Bone marrow (tissue), 2 donors: ENCODE measurements around the gene KPNB1.

ENCODE experiments used
- DNase-seq, 2 donors: peaks; one replicate each; lab custom pipeline; 2025; lab: John Stamatoyannopoulos, UW

KPNB1 gene

DNA sequence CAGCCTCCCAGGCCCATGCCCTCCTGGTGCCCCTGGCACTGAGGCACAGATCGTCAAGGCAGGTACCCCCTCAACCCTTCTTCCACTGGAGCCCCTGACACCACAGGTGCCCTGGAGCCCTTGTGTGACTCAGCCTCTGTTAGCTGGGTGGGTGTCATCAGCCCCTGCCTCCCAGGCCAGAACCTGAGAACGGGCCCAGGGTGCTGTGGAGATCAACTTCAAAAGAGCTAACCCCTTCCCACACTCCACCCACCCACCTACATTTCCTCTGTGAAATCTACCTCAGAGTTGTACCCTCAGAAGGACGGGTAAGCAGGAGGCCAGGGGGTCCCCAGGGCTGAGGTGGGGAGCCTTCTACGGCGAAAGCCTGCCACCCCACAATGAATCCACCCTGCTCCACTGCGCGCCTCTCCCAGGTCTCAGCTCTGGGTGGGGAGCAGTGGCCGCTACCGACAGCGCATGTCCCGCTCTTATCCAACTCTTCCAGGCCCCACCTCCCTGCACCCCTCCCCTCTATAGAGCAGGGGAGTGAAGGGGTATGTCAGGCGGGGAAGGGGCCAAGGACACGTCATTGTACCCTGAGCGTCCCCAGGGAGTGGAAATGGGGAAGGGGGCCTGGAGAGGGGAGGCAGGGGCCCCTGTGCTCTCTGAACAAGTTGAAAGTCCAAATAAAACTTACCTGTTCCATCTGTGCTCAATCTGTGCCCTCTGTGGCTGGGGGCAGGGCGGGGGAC, 61.8 kb downstream of the KPNB1 start:
- no peak for DNase-seq

DNA sequence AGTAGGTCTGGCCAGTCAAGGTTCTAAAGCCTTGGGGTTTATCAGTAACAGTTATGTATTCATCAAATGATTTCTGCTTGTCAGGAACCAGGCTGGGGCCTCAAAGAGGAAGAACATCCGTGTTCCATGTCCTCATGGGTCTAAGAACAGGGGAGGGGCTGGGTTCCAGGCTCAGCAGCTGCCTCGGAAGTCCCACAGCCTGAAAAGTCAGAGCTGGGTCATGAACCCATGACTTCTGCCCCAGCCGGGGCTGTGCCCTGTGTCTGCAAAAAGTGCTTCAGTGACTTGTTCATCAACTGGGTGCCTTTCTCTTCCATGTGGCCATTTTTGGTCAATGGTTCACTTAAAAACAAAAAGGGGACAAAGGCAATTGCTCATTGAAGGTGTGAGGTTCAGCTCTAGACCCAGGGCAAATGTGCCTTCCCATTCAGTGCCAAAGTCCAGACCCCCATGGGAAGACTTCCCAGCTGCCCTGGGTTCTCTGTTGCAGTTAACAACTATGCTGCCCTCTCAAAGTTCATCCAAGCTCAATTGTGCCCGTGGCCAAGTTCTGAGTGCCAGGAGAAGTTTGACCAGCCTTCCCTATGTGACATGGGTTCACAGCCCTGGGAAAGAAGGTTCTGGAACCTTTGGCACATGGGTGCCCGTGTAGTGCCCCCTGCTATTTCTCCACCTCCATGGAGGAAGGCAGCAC, 62.8 kb downstream of the KPNB1 start:
- peak in 1 of 2 donors; percentile 51 for DNase-seq

DNA sequence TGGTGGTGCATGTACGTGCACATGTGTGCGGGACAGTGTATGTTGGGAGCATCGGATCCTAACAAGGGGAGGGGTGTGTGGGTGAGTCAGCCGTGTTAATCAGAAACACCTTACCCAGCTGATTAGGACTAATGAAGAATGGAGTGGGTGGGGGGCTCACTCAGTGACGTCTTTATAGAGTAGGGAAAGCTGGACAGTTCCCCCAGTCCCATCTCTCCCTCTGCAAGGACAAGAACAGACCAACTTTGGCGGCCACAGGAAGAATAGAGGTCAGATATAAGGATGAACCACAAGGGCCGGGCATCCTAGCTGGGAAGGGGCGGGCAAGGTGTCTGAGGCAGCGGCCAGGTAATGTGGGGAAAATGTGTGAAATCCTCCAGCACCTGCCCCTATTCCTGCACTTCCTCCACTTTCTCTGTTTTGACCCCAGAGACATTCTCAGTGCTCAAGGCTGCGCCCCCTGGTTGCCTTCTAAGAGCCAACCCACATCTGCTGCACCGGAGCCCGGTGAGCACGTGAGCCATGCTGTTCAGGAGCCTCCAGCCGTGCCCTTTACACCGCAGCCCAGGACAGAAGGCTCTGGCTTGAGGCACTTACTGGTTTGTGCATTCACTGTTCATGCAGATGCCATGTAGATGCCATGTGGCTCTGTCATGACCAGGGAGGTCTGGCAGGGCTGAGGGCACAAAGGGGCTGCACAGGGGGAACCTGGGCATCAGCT, 64.4 kb downstream of the KPNB1 start:
- no peak for DNase-seq

DNA sequence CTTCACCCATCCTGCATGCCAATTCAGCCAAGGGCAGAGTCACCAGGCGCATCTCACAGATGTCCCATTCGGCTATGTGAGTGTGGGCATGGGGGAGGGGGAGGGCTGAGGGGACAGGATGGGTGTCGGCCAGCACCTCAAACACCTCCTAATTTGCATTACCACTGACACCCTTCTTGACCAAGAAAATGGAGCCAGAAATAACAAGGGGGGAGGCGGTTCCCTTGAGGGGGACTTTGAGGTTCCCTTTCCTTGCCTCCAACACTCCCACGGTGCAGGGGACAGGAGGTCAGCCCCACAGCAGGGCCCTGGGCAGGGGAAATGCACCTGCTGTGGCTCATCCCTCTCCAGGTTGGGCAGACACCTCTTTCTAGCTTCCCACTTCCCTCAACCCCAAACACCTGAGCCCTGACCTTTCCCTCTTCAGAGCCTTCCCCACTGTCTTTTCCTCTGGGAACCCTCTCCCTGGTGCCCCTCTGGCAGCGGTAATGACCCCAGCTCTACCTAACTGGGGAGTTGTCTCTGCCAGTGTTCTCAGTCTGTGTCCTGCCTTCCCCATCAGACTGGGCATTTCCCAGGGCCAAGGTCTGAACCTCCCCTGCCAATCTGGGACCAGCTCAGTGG, 65.2 kb downstream of the KPNB1 start:
- DNase-seq, result no peak

DNA sequence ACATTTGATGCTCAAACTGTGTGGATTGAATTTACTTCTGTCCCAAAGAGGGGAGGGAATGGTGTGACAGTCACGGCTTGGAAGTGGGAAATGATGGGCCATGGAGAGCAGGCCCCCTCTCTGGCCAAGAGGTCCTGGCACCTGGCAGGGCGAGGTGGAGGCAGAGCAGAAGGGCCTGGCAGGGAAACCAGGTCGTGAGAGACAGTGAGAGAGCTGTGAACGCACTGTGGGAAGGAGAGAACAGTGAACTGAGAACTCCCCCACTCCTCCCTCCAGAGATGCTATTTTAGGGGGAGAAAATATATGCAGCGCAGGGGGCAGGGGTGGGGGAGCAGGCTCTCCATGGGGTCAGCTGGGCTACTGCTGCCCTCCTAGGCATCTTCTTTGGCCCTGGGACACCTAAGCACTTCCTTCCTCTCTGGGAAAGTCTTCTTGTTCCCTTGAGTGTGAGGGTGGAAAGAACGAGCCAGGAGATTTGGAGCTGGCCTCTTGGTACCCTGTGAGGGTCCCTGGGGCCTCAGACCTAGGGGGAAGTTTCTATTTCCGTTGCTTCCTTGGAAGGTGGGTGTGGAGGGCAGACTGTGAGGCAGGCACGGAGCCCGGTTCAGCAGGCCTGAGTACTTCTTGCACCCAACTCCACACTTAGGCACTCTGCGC, 66.1 kb downstream of the KPNB1 start:
- DNase-seq, result no peak

DNA sequence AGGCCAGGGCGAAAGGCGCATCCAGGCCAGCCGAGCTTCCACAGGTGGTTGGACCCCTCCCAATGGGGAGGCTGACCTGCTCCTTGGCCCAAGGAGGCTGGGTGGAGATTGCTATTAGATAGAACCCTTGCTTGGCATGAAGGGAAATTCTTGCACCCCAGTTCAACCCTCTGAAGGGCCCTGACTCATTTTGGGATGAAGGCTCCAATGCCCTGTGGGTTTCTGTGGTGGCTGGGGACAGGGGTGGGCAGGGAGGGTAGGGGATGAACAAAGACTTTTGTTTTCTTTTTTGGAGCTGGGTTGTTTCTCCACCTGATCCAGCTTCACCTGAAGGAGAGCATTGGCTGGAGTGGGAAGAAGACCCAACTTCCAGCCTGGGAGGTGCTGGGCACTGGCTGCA, 66.7 kb downstream of the KPNB1 start:
- DNase-seq, result no peak

DNA sequence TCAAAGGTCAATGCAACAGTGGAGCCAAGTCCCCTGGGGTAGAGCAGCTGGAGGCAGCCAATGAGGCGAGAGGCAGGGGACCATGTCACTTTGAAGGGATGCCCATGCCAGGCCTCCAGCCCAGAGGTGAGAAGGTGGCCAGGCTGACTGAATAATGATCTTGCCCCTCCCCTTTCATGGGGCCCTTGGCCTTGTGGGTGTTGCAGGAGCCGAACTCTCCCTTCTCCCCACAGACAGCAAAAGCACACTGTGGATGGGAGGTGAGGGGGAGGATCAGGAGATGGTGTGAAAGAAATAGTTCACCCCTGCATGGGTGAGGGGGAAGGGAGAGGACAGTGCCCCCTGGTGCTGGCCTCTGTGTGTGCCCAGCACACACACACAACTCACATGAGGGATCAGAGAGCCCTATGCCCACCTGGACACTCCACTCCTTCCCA, 67.6 kb downstream of the KPNB1 start:
- no peak for DNase-seq

DNA sequence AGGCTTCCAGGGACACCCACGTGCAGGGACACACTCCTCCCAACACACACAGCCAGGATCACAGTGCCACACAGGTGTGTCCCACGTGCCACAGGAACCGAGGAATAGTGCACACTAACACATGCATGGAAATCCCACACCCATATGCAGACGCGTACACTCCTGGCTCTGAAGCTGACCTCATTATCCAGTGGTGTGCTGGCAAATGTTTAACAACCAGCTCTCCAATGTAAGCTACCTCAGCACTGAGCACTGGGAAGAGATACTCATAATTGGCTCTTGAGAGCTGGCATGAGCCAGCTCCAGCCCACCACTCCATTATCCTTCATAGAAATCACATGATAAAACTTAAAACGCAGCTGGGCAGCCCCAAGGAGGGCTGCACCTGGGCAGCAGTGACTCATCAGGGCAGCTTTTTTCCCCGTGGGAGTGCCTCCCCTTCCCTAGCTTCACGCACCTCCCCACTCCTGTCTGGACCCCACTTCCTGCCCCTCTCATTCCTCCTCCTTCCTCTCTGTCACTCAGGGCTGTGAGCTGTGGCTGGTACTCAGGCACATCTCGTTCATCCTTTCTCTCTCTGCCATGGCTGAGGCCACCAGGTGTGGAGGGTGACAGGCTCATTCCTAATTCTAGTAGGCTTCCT, 68.4 kb downstream of the KPNB1 start:
- no peak for DNase-seq

DNA sequence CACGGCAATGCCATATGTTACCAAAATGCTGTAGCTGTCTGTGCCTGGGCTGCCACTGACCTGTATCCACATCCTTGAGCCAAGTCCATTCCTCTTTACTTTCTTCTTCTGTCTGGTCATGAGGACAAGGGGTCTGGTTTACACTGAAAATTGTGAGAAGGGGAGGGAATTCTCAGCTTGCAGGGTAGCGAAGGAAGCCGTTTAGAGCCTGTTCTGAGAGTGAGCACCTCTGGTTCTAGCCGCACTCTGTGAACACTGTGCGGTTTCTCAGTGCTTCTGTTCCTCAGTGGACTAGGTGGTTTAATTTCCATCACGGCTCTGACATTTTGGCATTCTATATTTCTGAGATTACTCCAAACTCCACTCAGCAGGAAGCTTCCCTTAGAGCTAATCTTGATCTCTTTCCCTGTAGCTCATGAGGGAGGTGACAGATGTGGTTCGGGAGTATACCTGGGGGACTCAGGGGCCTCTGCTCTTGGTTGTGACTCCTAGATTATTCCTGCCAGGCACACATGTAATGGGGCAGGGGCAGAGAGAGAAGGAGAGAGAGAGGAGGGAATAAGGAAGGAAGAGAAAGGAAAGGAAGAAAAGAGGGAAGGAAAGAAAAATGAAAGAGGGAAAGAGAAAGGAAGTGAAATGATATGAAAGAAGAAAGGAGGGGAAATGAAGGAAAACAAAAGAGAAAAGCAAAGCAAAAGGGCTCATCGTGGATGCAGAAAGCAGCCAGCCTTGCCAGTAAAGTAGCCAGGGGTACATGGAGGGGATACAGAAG, 69.1 kb downstream of the KPNB1 start:
- DNase-seq, result no peak

DNA sequence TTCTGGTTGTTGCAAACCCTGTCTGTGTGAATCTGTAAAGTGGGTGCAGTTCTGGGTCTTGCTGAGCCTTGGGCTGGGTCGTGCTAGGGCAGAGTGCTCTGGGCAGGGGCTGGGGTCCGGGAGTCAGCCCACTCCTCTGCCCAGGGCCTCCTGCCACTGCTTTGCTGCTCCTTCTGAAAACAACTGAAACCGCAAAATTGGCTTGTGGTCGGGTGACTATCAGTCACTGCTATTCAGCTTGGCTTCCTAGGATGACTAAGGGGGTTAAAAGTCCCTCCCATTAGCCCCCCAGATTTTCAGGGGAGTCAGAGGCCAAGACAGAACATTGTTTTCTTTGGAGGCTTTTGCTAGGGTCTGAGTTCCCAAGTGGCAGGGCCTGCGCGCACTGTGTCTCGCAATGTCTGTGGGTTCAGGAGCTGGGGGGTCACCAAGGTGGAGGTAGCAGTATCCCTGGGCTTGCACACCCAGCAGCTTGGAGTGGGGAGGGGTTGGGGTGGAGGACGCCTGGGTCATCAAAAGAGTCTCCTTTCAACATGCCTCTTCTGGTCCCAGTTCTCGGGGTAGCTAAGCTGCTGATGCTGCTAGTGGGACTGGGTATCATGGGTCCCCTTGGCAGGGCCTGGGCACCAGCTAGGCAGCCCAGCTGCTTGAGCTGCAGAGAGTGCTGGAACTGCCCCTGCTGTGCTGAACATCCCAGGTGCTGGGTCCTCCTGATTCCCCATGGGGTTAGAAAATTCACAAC, 69.9 kb downstream of the KPNB1 start:
- DNase-seq, result peak; percentile 38 to 80

DNA sequence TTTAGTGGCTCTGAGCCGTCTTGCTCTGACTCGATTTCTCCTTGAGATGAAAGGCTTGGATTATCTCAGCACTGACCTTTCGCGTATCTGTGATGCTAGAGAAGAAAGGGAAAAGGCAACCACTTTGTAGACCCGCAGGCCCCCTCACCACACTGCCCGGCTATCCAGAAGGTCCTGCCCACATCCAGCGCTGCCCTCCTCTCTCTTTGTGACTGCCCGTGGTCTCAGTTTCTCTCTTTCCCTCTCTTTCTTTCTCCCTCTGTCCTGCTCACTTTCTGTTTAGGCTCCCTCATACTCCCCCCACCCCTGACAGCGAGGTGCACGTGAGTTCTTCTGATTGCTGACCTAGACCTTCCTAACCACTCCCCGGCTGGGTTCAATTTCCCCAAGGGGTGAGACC, 70.5 kb downstream of the KPNB1 start:
- DNase-seq, result no peak

DNA sequence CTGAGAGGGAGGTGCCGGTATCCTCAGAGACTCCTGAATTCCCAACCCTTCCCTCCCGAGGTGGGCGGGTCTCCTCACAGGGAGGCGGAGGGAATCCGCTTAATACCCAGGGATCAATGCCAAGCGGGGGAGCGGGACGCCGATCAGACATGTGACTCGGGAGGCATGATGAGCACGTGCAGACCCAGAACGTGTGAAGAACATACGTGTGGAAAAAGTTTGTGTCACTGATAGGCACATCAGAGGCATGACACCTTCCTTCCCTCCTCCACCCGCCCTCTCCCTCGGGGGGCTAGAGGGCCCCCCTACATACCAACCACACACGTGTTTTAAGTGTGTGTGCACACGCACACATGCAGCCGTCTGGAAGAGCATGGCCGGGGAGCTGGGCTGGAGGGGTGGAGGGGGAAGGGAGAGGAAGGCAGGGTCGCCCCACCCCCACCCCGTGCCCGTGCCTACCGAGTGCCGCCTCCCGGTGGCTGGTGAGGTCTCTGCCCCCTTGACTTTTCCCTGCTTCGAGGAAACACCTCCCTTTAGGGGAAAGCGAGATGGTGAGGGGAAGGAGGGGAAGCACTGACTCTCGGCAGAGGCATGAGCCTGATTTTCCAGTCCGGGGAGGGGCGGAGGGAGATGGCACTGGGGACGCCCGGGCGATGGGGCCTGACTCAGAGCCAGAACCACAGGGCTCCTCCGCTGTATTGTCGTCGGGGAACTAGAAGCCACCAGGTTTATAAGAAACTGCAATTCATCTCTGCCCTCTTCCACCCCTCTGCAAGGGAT, 71.2 kb downstream of the KPNB1 start:
- DNase-seq, result peak; percentile 59 to 90

DNA sequence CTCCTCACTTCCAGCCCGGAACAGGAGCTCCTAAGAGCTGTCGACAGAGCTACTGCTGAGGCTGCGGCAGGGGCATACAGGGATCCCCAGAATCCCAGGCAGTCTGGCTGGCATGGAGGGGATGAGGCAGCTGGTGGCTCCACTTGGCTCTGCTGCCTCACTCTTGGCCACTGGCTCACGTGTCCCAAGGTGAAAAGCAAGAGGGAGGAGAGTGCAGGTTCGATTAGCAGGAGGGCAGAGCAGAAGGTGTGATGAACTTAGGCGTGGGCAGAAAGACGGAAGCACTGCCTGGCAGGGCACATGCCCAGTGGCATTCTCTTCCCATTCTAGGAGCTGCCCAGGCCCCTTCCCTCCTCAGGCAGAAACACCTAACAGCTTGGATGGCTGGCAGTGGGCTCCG, 72.0 kb downstream of the KPNB1 start:
- DNase-seq, result no peak

DNA sequence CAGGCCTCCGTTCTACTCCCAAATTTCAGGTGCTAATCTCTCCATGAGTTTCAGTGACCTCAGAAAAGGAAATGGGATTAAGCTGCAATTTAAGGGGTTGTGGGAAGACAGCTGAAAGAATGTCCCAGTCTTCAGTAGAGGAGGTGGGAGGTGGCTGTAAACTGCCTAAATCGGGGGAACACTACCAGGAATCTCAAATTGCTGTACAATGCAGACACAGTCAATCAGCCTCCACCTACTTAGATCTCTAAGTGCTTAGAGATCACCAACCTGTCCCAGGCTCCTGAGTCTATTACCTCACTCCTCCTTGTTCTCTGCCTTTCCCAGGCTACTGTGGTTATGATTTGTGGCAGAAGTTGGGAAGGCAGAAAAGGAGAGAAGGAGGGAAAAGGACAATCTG, 75.0 kb downstream of the KPNB1 start:
- DNase-seq, result no peak

DNA sequence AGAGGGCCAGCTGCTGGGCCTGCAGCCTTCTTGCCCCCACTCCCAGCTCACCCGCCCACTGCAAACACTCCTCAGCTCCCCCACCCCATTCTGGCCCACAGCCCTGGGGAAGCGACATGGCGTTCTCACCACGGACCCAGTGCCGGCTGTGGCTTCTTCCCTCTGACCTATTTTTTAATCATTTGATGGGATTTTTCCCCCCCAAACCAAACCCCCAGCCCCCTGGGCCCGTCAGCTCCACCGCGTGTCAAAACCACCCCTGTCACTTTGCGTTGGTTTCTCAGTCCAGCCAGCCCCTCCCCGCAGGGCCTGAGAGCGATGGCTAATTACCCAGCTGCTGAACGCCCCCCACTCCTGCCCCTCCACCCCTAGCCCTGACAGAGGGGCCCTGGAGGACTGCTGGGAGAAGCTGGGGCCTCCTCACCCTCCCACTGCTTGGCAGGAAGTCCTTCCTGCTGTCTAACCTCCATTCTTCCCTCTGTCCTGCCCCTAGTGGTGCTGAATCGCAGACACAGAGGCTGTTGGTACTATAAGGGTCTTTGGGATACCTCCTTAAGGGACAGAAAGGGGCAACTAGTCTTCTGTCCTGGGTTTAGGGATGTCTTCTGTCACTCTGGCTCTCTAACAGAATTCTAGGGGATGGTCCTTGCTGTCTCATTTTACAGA, 75.9 kb downstream of the KPNB1 start:
- no peak for DNase-seq

DNA sequence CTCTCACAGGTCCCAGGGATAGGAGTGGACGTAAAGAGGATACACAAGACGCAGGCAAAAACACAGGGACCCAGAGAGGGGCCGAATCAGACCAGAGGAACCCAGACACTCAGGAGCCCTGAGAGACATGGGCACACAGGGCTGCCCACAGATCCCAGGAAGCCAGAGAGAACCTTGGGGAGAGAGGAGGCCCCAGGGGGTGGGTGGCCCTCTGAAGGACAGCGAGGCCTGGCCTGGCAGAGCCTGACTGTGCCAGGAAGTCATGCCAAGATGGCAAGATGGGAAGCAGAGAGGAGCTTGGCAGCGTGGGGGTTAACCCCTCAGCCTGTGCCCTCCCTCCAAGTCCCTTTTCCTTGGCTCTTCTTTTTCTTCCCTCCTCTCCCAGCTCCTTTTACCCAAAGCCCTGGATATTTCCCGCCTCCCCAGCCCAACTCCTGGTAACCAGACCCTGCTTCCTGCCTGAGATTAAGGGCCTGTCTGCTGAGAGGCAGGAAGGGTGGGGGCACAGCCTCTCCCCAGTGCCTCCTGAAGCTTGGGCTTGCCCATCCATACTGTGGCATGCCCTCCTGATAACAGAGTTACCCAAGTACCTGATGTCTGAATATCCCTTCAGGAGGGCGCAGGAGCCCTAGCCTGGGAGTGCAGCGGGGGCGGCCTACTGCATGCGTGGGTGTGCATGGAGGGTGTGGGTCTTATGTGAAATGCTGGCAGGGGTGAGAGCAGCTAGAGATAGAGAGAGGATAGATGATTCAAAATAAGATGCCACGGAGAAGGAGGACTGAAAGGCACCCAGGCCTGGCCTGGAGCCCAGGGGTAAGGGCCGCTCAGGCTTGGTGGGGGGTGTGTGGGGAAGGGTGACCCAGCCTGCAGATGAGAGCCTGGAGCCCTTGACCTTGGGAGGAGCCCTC, 77.3 kb downstream of the KPNB1 start:
- no peak for DNase-seq

DNA sequence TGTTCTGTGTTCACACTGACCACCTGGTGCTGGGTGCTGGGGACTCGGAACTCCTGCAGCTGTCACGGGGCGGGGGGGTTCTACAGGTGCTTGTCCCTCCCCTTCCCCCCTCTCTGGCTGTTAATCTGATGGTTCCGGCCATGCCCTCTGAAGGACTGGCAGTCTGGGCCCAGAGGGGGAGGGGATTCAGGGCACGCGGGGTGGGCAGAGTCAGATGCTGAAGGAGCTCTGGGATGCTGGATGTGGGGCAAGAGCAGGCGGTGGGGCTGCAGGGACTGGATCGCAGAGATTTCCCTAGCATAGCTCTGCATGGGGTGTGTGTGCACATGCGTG, 78.0 kb downstream of the KPNB1 start:
- no peak for DNase-seq
